HEK293 (cell line): ENCODE data around the gene GAD1.
A peak's percentile ranks its signal among the peaks of the same experiment; 100 is the strongest.

Source experiments
- CTCF ChIA-PET: fragments of 350-600 bp; formaldehyde crosslinking; extraction: SDS; loops from one replicate; lab custom pipeline; 2021; ENCODE audit warnings: antibody characterized with exemption; lab: Yijun Ruan, JAX
- POLR2A ChIA-PET: fragments of 300-600 bp; formaldehyde crosslinking; extraction: SDS; loops from one replicate; lab custom pipeline; 2020; ENCODE audit warnings: antibody characterized with exemption, inconsistent platforms; lab: Yijun Ruan, JAX
- H3K27ac ChIP-seq: fragments of 200-500 bp; sonication (Bioruptor generic); 2 replicates; pipeline ENCODE4 v1.5.1; 2014; ENCODE audit warnings: low read depth, low read length, control low read depth, inconsistent platforms; ENCODE audit errors: extremely low read depth
- H3K36me3 ChIP-seq, 2 experiments: fragments of 200-500 bp in 1 of 2; sonication (Bioruptor generic) in 1 of 2; 1 replicate in 1 of 2; 2 replicates in 1 of 2; pipeline ENCODE4 v1.5.1; 2014 to 2017; ENCODE audit warnings: inconsistent platforms in 2 of 2, low read length in 2 of 2; ENCODE audit not compliant: control insufficient read depth in 2 of 2, insufficient read depth in 1 of 2
- H3K4me1 ChIP-seq: fragments of 200-500 bp; sonication (Bioruptor generic); 2 replicates; pipeline ENCODE4 v1.5.1; 2014; ENCODE audit warnings: mild to moderate bottlenecking, low read length, inconsistent platforms; ENCODE audit not compliant: control insufficient read depth, insufficient read depth
- H3K4me3 ChIP-seq: 2 replicates; pipeline ENCODE4 v1.5.1; 2011; ENCODE audit warnings: low read depth, mild to moderate bottlenecking, control low read depth, low read length, moderate library complexity
- H3K9me3 ChIP-seq: fragments of 200-500 bp; sonication (Bioruptor generic); 2 replicates; pipeline ENCODE4 v1.5.1; 2014; ENCODE audit warnings: low read depth, low read length, inconsistent platforms; ENCODE audit not compliant: control insufficient read depth, insufficient read depth
- BCL11A ChIP-seq: fragments of 450-650 bp; formaldehyde crosslinking; IDR thresholded peaks from 2 replicates; pipeline ENCODE4 v1.5.1; 2016; ENCODE audit warnings: low read depth, missing biosample characterization, missing genetic modification characterization
- BCL6B ChIP-seq: fragments of 450-650 bp; formaldehyde crosslinking; IDR thresholded peaks from 2 replicates; pipeline ENCODE4 v1.5.1; 2017; ENCODE audit warnings: missing biosample characterization, missing genetic modification characterization
- CTCF ChIP-seq: fragments of 450-650 bp; formaldehyde crosslinking; IDR thresholded peaks from 2 replicates; pipeline ENCODE4 v1.5.1; 2016; ENCODE audit warnings: missing biosample characterization, missing genetic modification characterization
- GFI1B ChIP-seq: fragments of 450-650 bp; formaldehyde crosslinking; IDR thresholded peaks from 2 replicates; pipeline ENCODE4 v1.5.1; 2016; ENCODE audit warnings: missing biosample characterization, missing genetic modification characterization
- KLF9 ChIP-seq: fragments of 450-650 bp; formaldehyde crosslinking; IDR thresholded peaks from 2 replicates; pipeline ENCODE4 v1.5.1; 2016; ENCODE audit warnings: missing biosample characterization, missing genetic modification characterization, low read depth
- OSR2 ChIP-seq: fragments of 450-650 bp; formaldehyde crosslinking; IDR thresholded peaks from 2 replicates; pipeline ENCODE4 v1.5.1; 2016; ENCODE audit warnings: missing biosample characterization, missing genetic modification characterization
- OVOL3 ChIP-seq: fragments of 450-650 bp; formaldehyde crosslinking; IDR thresholded peaks from 2 replicates; pipeline ENCODE4 v1.5.1; 2016; ENCODE audit warnings: missing biosample characterization, missing genetic modification characterization
- ZNF146 ChIP-seq: fragments of 450-650 bp; formaldehyde crosslinking; IDR thresholded peaks from 2 replicates; pipeline ENCODE4 v1.5.1; 2016; ENCODE audit warnings: missing biosample characterization, missing genetic modification characterization
- ZNF211 ChIP-seq: fragments of 450-650 bp; formaldehyde crosslinking; IDR thresholded peaks from 2 replicates; pipeline ENCODE4 v1.5.1; 2016; ENCODE audit warnings: low read depth, missing biosample characterization, missing genetic modification characterization
- ZNF335 ChIP-seq: fragments of 450-650 bp; formaldehyde crosslinking; conservative IDR thresholded peaks from 2 replicates; pipeline ENCODE4 v1.5.1; 2016; ENCODE audit warnings: missing biosample characterization, missing genetic modification characterization
- ZNF48 ChIP-seq: fragments of 450-650 bp; formaldehyde crosslinking; IDR thresholded peaks from 2 replicates; pipeline ENCODE4 v1.5.1; 2016; ENCODE audit warnings: missing biosample characterization, missing genetic modification characterization
- ZNF514 ChIP-seq: fragments of 450-650 bp; formaldehyde crosslinking; IDR thresholded peaks from 2 replicates; pipeline ENCODE4 v1.5.1; 2016; ENCODE audit warnings: missing biosample characterization, missing genetic modification characterization
- ZNF561 ChIP-seq: fragments of 450-650 bp; IDR thresholded peaks from 2 replicates; pipeline ENCODE4 v1.5.1; 2018; ENCODE audit warnings: missing biosample characterization, missing genetic modification characterization, borderline replicate concordance
- ZNF623 ChIP-seq: fragments of 450-650 bp; formaldehyde crosslinking; IDR thresholded peaks from 2 replicates; pipeline ENCODE4 v1.5.1; 2016; ENCODE audit warnings: missing biosample characterization, missing genetic modification characterization
- ZSCAN23 ChIP-seq: fragments of 450-650 bp; formaldehyde crosslinking; IDR thresholded peaks from 2 replicates; pipeline ENCODE4 v1.5.1; 2016; ENCODE audit warnings: missing biosample characterization, missing genetic modification characterization
- TF ChIP-seq, protein P1 (sequence below): sonication (generic); formaldehyde crosslinking; IDR thresholded peaks from 2 replicates; pipeline ENCODE4 v1.8.1; 2022; ENCODE audit warnings: mild to moderate bottlenecking, moderate library complexity, missing genetic modification reagents
- TF ChIP-seq, protein P2 (sequence below): fragments of 450-650 bp; formaldehyde crosslinking; IDR thresholded peaks from 2 replicates; pipeline ENCODE4 v1.5.1; 2017; ENCODE audit warnings: missing biosample characterization, mild to moderate bottlenecking, missing genetic modification characterization, moderate library complexity
- TF ChIP-seq, protein P3 (sequence below): fragments of 450-650 bp; formaldehyde crosslinking; IDR thresholded peaks from 2 replicates; pipeline ENCODE4 v1.5.1; 2016; ENCODE audit warnings: missing biosample characterization, missing genetic modification characterization
- TF ChIP-seq, protein P4 (sequence below): fragments of 450-650 bp; formaldehyde crosslinking; IDR thresholded peaks from 2 replicates; pipeline ENCODE4 v1.5.1; 2017; ENCODE audit warnings: missing biosample characterization, missing genetic modification characterization
- TF ChIP-seq, protein P5 (sequence below): fragments of 450-650 bp; formaldehyde crosslinking; IDR thresholded peaks from 2 replicates; pipeline ENCODE4 v1.5.1; 2016; ENCODE audit warnings: missing biosample characterization, missing genetic modification characterization

GAD1 gene

DNA sequence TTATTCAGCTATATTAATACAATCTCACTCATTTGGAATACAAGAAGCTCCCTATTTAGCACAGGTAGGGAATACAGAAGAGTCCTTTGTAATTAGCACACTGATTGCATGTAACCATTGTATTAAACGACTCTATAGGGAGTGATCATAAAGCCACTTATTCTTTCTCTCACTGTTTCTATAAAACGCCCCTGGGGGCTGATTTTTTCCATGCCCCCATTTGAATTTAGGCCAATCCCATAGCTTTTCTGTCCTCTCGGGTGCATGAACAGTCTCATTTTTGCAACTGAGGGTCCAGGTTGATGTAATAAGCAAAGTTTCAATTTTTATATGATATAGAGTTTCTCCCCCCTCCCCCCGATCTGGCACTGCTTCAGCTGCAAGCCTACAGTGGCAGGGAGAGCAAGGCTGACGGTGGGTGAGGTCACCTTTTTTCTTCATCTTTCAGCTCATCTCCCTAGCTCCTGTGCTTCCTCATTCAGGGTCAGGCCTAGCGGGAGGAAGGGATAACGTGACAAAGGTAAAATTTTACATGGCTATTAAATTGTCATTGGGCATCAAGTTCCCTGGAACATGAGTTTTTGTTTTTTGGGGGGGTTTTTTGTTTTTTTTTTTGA lies 45.7 kb downstream of the GAD1 start:
- ChIA-PET POLR2A (interaction anchor here (0.6 kb wide), 1 partner anchor 1121 kb away, joined by 3 read pairs; no protein-coding TSS in a partner anchor), CTCF (interaction anchor here (0.6 to 4.1 kb wide), 3 partner anchors 10 to 651 kb away, joined by 3 to 32 read pairs (median 3); no protein-coding TSS in a partner anchor)
- Histone ChIP-seq H3K27ac (no peak overlapping the region), H3K4me3 (no peak overlapping the region), H3K9me3 (no peaks in the 10 kb centered on the region), H3K36me3 (peaks cover 8% of the 10 kb centered on the region in 2 experiments; a peak in 2 of 3 replicates), H3K4me1 (no peaks in the 10 kb centered on the region)
- peak; percentile 44 for TF ChIP-seq OSR2
- TF ChIP-seq, protein P1, sequence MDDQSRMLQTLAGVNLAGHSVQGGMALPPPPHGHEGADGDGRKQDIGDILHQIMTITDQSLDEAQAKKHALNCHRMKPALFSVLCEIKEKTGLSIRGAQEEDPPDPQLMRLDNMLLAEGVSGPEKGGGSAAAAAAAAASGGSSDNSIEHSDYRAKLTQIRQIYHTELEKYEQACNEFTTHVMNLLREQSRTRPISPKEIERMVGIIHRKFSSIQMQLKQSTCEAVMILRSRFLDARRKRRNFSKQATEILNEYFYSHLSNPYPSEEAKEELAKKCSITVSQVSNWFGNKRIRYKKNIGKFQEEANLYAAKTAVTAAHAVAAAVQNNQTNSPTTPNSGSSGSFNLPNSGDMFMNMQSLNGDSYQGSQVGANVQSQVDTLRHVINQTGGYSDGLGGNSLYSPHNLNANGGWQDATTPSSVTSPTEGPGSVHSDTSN, result no peak

- no peak overlapping the region for H3K4me3 ChIP-seq
- H3K27ac ChIP-seq, result no peak overlapping the region
- POLR2A ChIA-PET, result interaction anchor here (0.6 kb wide), 1 partner anchor 1121 kb away, joined by 3 read pairs; no protein-coding TSS in a partner anchor
- H3K9me3 ChIP-seq, result no peaks in the 10 kb centered on the region
- H3K36me3 ChIP-seq, result peaks cover 6 to 8% of the 10 kb centered on the region in 2 experiments; a peak in 2 of 3 replicates
- H3K4me1 ChIP-seq, result no peaks in the 10 kb centered on the region
- TF ChIP-seq, protein P2, sequence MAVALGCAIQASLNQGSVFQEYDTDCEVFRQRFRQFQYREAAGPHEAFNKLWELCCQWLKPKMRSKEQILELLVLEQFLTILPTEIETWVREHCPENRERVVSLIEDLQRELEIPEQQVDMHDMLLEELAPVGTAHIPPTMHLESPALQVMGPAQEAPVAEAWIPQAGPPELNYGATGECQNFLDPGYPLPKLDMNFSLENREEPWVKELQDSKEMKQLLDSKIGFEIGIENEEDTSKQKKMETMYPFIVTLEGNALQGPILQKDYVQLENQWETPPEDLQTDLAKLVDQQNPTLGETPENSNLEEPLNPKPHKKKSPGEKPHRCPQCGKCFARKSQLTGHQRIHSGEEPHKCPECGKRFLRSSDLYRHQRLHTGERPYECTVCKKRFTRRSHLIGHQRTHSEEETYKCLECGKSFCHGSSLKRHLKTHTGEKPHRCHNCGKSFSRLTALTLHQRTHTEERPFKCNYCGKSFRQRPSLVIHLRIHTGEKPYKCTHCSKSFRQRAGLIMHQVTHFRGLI, result no peak
- peak; percentile 77; the same call in 1 of the 2 replicates for TF ChIP-seq ZNF146 (tag by site-specific recombination)
- CTCF ChIA-PET, result interaction anchor here (0.6 to 4.1 kb wide), 3 partner anchors 9 to 109 kb away, joined by 3 to 32 read pairs (median 4); no protein-coding TSS in a partner anchor
Observed at GRCh38 chr2:170863087-170863486, 46.4 kb downstream of the GAD1 start.

GRCh38 chr2:170869036-170869435 lies 52.3 kb downstream of the GAD1 start:
- Histone ChIP-seq H3K36me3 (no peaks in the 10 kb centered on the region), H3K4me1 (no peaks in the 10 kb centered on the region), H3K4me3 (no peak overlapping the region), H3K27ac (no peak overlapping the region), H3K9me3 (no peaks in the 10 kb centered on the region)
- POLR2A ChIA-PET, result no interaction called here
- CTCF ChIA-PET, result interaction anchor here (0.6 to 0.7 kb wide), 3 partner anchors 16 to 115 kb away, joined by 3 to 4 read pairs (median 4); no protein-coding TSS in a partner anchor
- no peak for TF ChIP-seq OVOL3 (tag by site-specific recombination)
- no peak for TF ChIP-seq ZNF623
- TF ChIP-seq ZNF335, result no peak
- TF ChIP-seq ZSCAN23, result no peak
- TF ChIP-seq ZNF514 (tag by site-specific recombination), result no peak
- TF ChIP-seq, protein P3, sequence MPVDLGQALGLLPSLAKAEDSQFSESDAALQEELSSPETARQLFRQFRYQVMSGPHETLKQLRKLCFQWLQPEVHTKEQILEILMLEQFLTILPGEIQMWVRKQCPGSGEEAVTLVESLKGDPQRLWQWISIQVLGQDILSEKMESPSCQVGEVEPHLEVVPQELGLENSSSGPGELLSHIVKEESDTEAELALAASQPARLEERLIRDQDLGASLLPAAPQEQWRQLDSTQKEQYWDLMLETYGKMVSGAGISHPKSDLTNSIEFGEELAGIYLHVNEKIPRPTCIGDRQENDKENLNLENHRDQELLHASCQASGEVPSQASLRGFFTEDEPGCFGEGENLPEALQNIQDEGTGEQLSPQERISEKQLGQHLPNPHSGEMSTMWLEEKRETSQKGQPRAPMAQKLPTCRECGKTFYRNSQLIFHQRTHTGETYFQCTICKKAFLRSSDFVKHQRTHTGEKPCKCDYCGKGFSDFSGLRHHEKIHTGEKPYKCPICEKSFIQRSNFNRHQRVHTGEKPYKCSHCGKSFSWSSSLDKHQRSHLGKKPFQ (tag by site-specific recombination), result no peak
- no peak for TF ChIP-seq BCL11A (tag by site-specific recombination)
- TF ChIP-seq ZNF561 (tag by site-specific recombination), result no peak
- no peak for TF ChIP-seq GFI1B (tag by site-specific recombination)
- TF ChIP-seq, protein P4, sequence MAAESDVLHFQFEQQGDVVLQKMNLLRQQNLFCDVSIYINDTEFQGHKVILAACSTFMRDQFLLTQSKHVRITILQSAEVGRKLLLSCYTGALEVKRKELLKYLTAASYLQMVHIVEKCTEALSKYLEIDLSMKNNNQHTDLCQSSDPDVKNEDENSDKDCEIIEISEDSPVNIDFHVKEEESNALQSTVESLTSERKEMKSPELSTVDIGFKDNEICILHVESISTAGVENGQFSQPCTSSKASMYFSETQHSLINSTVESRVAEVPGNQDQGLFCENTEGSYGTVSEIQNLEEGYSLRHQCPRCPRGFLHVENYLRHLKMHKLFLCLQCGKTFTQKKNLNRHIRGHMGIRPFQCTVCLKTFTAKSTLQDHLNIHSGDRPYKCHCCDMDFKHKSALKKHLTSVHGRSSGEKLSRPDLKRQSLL (tag by site-specific recombination), result no peak
- TF ChIP-seq, protein P5, sequence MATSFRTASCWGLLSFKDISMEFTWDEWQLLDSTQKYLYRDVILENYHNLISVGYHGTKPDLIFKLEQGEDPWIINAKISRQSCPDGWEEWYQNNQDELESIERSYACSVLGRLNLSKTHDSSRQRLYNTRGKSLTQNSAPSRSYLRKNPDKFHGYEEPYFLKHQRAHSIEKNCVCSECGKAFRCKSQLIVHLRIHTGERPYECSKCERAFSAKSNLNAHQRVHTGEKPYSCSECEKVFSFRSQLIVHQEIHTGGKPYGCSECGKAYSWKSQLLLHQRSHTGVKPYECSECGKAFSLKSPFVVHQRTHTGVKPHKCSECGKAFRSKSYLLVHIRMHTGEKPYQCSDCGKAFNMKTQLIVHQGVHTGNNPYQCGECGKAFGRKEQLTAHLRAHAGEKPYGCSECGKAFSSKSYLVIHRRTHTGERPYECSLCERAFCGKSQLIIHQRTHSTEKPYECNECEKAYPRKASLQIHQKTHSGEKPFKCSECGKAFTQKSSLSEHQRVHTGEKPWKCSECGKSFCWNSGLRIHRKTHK, result no peak
- no peak for TF ChIP-seq ZNF48 (tag by site-specific recombination)
- no peak for TF ChIP-seq ZNF211 (tag by site-specific recombination)
- TF ChIP-seq BCL6B (tag by site-specific recombination), result no peak
- no peak for TF ChIP-seq KLF9 (tag by site-specific recombination)
- no peak for TF ChIP-seq CTCF (tag by site-specific recombination)
